ENCODE measurements around the gene NDP.

DNA sequence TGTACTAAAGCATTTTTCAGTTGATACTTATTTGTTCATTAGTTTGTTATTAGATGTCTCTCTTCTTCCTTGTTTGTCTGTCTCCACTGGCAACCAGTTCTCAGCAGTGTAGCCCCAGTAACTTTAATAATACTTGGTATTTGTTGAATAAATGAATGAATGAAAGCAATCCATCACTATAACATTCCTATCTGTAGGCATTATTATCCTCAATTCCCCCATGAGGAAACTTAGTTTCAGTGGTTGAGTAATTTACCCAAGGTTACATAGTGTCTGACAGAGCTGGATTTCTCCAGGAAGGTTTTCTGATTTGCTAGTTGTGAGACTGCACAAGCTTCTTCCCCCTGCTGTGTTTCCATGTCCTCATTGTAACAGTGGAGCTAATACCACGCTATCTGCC lies 63.2 kb downstream of the NDP start:
- TF ChIP-seq CTCF (IDR thresholded peaks at IDR 0.05; ENCODE audit: insufficient read depth, low read length, poor library complexity, severe bottlenecking) (no peak), EZH2phosphoT487 (conservative IDR thresholded peaks at IDR 0.05; ENCODE audit: low read length) (no peak)
